Activated naive CD8-positive, alpha-beta T cell treated with anti-CD3 and anti-CD28 coated beads, Interleukin-2, amount 50 U/mL, for 16 hours (primary cell): ENCODE measurements around the gene NOS1AP.

ENCODE experiments used
- DNase-seq: peaks from one replicate; pipeline ENCODE4 v3.0.0-alpha.2; 2020; ENCODE audit warnings: low read depth, low spot score

Gene NOS1AP

GRCh38 chr1:162218546-162218945 lies 149.1 kb downstream of the NOS1AP start:
- DNase-seq: no peak

GRCh38 chr1:162218975-162219374 lies 149.5 kb downstream of the NOS1AP start:
- DNase-seq: no peak

GRCh38 chr1:162219461-162219860 lies 150.0 kb downstream of the NOS1AP start:
- DNase-seq: no peak

GRCh38 chr1:162220009-162220539 lies 150.6 kb downstream of the NOS1AP start:
- DNase-seq: no peak

- DNase-seq: no peak
Observed at GRCh38 chr1:162222014-162222413, 152.5 kb downstream of the NOS1AP start.

GRCh38 chr1:162222730-162223129 lies 153.2 kb downstream of the NOS1AP start:
- DNase-seq: no peak

GRCh38 chr1:162223488-162223887 lies 154.0 kb downstream of the NOS1AP start:
- DNase-seq: no peak

GRCh38 chr1:162224267-162224666 lies 154.8 kb downstream of the NOS1AP start:
- DNase-seq: no peak

- DNase-seq: no peak
Observed at GRCh38 chr1:162228586-162228985, 159.1 kb downstream of the NOS1AP start.

- no peak for DNase-seq
Observed at GRCh38 chr1:162229549-162229948, 160.1 kb downstream of the NOS1AP start.

- DNase-seq: no peak
Observed at GRCh38 chr1:162230096-162230495, 160.6 kb downstream of the NOS1AP start.

GRCh38 chr1:162230517-162230916 lies 161.0 kb downstream of the NOS1AP start:
- DNase-seq: no peak

- no peak for DNase-seq
Observed at GRCh38 chr1:162232034-162232711, 162.7 kb downstream of the NOS1AP start.

GRCh38 chr1:162233066-162233465 lies 163.6 kb downstream of the NOS1AP start:
- no peak for DNase-seq

- DNase-seq: no peak
Observed at GRCh38 chr1:162233937-162234336, 164.4 kb downstream of the NOS1AP start.

GRCh38 chr1:162234571-162234970 lies 165.1 kb downstream of the NOS1AP start:
- DNase-seq: no peak

GRCh38 chr1:162235241-162235800 lies 165.8 kb downstream of the NOS1AP start:
- DNase-seq: no peak

GRCh38 chr1:162236201-162236600 lies 166.7 kb downstream of the NOS1AP start:
- DNase-seq: no peak

- no peak for DNase-seq
Observed at GRCh38 chr1:162236618-162237017, 167.1 kb downstream of the NOS1AP start.

- DNase-seq: no peak
Observed at GRCh38 chr1:162240577-162240976, 171.1 kb downstream of the NOS1AP start.

- no peak for DNase-seq
Observed at GRCh38 chr1:162242804-162243203, 173.3 kb downstream of the NOS1AP start.

- no peak for DNase-seq
Observed at GRCh38 chr1:162248854-162249535, 179.5 kb downstream of the NOS1AP start.
